Activated CD4-positive, alpha-beta T cell treated with anti-CD3 and anti-CD28 coated beads for 24 hours (primary cell): ENCODE measurements around the gene BTNL8.

Source experiments
- DNase-seq, 2 donors: peaks; one replicate each; pipeline ENCODE4 v3.0.0-alpha.2; 2020; ENCODE audit warnings: low read depth in 2 of 2

BTNL8 gene

GRCh38 chr5:180959661-180960060 lies 60.7 kb downstream of the BTNL8 start:
- no peak for DNase-seq

- no peak for DNase-seq
Observed at GRCh38 chr5:180960209-180960608, 61.2 kb downstream of the BTNL8 start.

GRCh38 chr5:180969406-180969805 lies 70.4 kb downstream of the BTNL8 start:
- DNase-seq = no peak

GRCh38 chr5:180970336-180970735 lies 71.4 kb downstream of the BTNL8 start:
- DNase-seq = no peak

GRCh38 chr5:180970875-180971274 lies 71.9 kb downstream of the BTNL8 start:
- no peak for DNase-seq

- DNase-seq = no peak
Observed at GRCh38 chr5:180974612-180975315, 75.8 kb downstream of the BTNL8 start.

GRCh38 chr5:180975338-180975737 lies 76.4 kb downstream of the BTNL8 start:
- DNase-seq = no peak

GRCh38 chr5:180976518-180976917 lies 77.6 kb downstream of the BTNL8 start:
- DNase-seq = no peak

- no peak for DNase-seq
Observed at GRCh38 chr5:180977852-180978251, 78.9 kb downstream of the BTNL8 start.

- DNase-seq = no peak
Observed at GRCh38 chr5:180982008-180982741, 83.2 kb downstream of the BTNL8 start.

- no peak for DNase-seq
Observed at GRCh38 chr5:180988016-180988415, 89.1 kb downstream of the BTNL8 start.

- no peak for DNase-seq
Observed at GRCh38 chr5:180988592-180988991, 89.6 kb downstream of the BTNL8 start, which contains the start of gene BTNL3. Gene BTNL3 (plus strand): TSS chr5:180988846. CDS start chr5:180989029, 183 bp downstream.

GRCh38 chr5:180990086-180990881 lies 91.3 kb downstream of the BTNL8 start:
- no peak for DNase-seq

- DNase-seq = no peak
Observed at GRCh38 chr5:180990882-180991242, 91.9 kb downstream of the BTNL8 start.
